ENCODE results near the gene S100A8. TPM values are rescaled to one million over a fixed set of nuclear protein-coding genes. Genes with fewer than 3 reads are reported as not detected.
A peak's percentile ranks its signal among the peaks of the same experiment; 100 is the strongest.

S100A8 gene
- total and polyA plus RNA-seq, 4 donors = 38.4 to 99.3 (median 41.9) TPM

DNA sequence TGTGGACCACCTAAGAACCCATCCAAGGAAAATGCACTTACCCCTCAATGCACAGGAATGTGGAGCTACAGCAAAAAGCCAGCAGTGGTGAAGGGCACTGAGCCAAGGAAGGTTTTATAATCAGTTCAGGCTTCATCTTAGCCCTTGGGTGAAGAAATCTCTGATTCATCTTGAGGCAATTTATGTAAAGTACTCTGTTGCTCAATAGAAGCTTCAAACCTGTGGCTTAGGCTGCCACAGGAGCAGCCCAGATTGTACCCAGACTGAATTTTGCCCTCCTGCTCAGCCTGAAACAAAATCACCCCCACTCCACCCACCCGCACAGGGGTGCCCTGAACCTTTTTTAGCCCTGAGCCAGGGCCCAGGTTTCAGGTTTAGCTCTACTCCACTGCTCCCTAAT is 15.4 kb downstream of the S100A8 start, which contains the start of gene S100A12:
TSS of gene S100A12 (minus strand) at position 111 of the 400 bp plus-strand sequence. CDS start 1,029 bp downstream, outside the sequence.
- no peak for TF ChIP-seq JUND (IDR thresholded peaks at IDR 0.05)
- no peak for TF ChIP-seq YY1 (IDR thresholded peaks at IDR 0.05)
- no peak for TF ChIP-seq FOXA2 (IDR thresholded peaks at IDR 0.05)
- no peak for TF ChIP-seq HNF4A (conservative IDR thresholded peaks at IDR 0.05)
- TF ChIP-seq HNF4G (IDR thresholded peaks at IDR 0.05) = no peak
- TF ChIP-seq FOXA1 (IDR thresholded peaks at IDR 0.05) = no peak
- no peak for TF ChIP-seq NR2F2 (IDR thresholded peaks at IDR 0.05)
- TF ChIP-seq, protein P1, sequence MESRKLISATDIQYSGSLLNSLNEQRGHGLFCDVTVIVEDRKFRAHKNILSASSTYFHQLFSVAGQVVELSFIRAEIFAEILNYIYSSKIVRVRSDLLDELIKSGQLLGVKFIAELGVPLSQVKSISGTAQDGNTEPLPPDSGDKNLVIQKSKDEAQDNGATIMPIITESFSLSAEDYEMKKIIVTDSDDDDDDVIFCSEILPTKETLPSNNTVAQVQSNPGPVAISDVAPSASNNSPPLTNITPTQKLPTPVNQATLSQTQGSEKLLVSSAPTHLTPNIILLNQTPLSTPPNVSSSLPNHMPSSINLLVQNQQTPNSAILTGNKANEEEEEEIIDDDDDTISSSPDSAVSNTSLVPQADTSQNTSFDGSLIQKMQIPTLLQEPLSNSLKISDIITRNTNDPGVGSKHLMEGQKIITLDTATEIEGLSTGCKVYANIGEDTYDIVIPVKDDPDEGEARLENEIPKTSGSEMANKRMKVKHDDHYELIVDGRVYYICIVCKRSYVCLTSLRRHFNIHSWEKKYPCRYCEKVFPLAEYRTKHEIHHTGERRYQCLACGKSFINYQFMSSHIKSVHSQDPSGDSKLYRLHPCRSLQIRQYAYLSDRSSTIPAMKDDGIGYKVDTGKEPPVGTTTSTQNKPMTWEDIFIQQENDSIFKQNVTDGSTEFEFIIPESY (IDR thresholded peaks at IDR 0.05) = no peak
- no peak for TF ChIP-seq EGR1 (IDR thresholded peaks at IDR 0.05; ENCODE audit: low read depth in 2 of 2)
- TF ChIP-seq, protein P2, sequence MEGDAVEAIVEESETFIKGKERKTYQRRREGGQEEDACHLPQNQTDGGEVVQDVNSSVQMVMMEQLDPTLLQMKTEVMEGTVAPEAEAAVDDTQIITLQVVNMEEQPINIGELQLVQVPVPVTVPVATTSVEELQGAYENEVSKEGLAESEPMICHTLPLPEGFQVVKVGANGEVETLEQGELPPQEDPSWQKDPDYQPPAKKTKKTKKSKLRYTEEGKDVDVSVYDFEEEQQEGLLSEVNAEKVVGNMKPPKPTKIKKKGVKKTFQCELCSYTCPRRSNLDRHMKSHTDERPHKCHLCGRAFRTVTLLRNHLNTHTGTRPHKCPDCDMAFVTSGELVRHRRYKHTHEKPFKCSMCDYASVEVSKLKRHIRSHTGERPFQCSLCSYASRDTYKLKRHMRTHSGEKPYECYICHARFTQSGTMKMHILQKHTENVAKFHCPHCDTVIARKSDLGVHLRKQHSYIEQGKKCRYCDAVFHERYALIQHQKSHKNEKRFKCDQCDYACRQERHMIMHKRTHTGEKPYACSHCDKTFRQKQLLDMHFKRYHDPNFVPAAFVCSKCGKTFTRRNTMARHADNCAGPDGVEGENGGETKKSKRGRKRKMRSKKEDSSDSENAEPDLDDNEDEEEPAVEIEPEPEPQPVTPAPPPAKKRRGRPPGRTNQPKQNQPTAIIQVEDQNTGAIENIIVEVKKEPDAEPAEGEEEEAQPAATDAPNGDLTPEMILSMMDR (IDR thresholded peaks at IDR 0.05; ENCODE audit: low read depth, low read length, missing input control) = no peak
- TF ChIP-seq, protein P3, sequence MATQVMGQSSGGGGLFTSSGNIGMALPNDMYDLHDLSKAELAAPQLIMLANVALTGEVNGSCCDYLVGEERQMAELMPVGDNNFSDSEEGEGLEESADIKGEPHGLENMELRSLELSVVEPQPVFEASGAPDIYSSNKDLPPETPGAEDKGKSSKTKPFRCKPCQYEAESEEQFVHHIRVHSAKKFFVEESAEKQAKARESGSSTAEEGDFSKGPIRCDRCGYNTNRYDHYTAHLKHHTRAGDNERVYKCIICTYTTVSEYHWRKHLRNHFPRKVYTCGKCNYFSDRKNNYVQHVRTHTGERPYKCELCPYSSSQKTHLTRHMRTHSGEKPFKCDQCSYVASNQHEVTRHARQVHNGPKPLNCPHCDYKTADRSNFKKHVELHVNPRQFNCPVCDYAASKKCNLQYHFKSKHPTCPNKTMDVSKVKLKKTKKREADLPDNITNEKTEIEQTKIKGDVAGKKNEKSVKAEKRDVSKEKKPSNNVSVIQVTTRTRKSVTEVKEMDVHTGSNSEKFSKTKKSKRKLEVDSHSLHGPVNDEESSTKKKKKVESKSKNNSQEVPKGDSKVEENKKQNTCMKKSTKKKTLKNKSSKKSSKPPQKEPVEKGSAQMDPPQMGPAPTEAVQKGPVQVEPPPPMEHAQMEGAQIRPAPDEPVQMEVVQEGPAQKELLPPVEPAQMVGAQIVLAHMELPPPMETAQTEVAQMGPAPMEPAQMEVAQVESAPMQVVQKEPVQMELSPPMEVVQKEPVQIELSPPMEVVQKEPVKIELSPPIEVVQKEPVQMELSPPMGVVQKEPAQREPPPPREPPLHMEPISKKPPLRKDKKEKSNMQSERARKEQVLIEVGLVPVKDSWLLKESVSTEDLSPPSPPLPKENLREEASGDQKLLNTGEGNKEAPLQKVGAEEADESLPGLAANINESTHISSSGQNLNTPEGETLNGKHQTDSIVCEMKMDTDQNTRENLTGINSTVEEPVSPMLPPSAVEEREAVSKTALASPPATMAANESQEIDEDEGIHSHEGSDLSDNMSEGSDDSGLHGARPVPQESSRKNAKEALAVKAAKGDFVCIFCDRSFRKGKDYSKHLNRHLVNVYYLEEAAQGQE (IDR thresholded peaks at IDR 0.05) = no peak
- TF ChIP-seq TAF1 (conservative IDR thresholded peaks at IDR 0.05) = no peak
- TF ChIP-seq SP1 (IDR thresholded peaks at IDR 0.05) = no peak
- TF ChIP-seq, protein P4, sequence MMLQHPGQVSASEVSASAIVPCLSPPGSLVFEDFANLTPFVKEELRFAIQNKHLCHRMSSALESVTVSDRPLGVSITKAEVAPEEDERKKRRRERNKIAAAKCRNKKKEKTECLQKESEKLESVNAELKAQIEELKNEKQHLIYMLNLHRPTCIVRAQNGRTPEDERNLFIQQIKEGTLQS (IDR thresholded peaks at IDR 0.05) = no peak
- TF ChIP-seq GABPA (IDR thresholded peaks at IDR 0.05 in 1 of 2, conservative IDR thresholded peaks at IDR 0.05 in 1 of 2) = no peak
- no peaks in the 10 kb centered on the region for H3K36me3 ChIP-seq (ENCODE audit: control insufficient read depth in 4 of 4, insufficient read depth in 3 of 4, low read depth in 1 of 4, low read length in 3 of 4)
- H3K27me3 ChIP-seq (ENCODE audit: control insufficient read depth in 4 of 4, insufficient read depth in 4 of 4, low read length in 3 of 4) = peaks cover 0 to 4% (median 1%) of the 10 kb centered on the region in 4 donors
- peak within 1 kb of the TSS in 1 of 2 donors; percentile 50 for H3K27ac ChIP-seq (ENCODE audit: low read depth in 1 of 2, low read length in 2 of 2)
- H3K4me1 ChIP-seq (ENCODE audit: control insufficient read depth in 4 of 4, insufficient read depth in 4 of 4, low read length in 3 of 4) = no peaks in the 10 kb centered on the region
- 81% methylated on average over 1 of the region's 1 CpG for WGBS
- no peak for DNase-seq (ENCODE audit: low spot score)
- H3K9me3 ChIP-seq (ENCODE audit: control insufficient read depth in 4 of 4, low read length in 3 of 4) = peaks cover 0 to 2% (median under 1%) of the 10 kb centered on the region in 4 donors
- H3K4me3 ChIP-seq (ENCODE audit: low read depth in 1 of 3, low read length in 3 of 3) = no peak within 1 kb of the TSS
- no peak within 1 kb of the TSS for H3K9ac ChIP-seq (ENCODE audit: low read depth in 1 of 2, low read length in 2 of 2)

DNA sequence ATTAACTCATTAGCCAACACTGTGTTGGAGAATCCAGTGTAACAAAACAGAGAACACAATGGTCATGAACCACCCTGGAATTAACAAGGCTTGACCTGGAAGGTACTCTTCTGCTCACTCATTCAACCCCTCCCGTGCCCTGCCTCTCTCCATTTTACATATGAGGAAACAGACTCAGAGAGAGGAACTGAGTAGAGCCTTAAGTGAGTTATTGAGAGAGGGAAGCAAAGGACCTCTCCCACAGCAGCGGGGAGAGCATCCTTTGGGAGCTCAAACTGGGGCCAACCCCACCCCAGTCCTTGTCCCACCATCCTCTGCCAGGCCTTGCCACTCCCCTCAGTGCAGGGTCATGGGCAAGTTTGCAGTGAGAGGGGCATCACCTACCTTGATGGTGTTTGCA is 16.8 kb downstream of the S100A8 start:
- 60% methylated on average over 2 of the region's 2 CpGs for WGBS
- H3K9ac ChIP-seq (ENCODE audit: low read depth in 1 of 2, low read length in 2 of 2) = no peak overlapping the region
- H3K36me3 ChIP-seq (ENCODE audit: control insufficient read depth in 4 of 4, insufficient read depth in 3 of 4, low read depth in 1 of 4, low read length in 3 of 4) = no peaks in the 10 kb centered on the region
- no peaks in the 10 kb centered on the region for H3K4me1 ChIP-seq (ENCODE audit: control insufficient read depth in 4 of 4, insufficient read depth in 4 of 4, low read length in 3 of 4)
- no peak overlapping the region for H3K4me3 ChIP-seq (ENCODE audit: low read depth in 1 of 3, low read length in 3 of 3)
- H3K27ac ChIP-seq (ENCODE audit: low read depth in 1 of 2, low read length in 2 of 2) = peak overlapping the region in 1 of 2 donors; percentile 50
- peaks cover 0 to 3% (median 1%) of the 10 kb centered on the region in 4 donors for H3K27me3 ChIP-seq (ENCODE audit: control insufficient read depth in 4 of 4, insufficient read depth in 4 of 4, low read length in 3 of 4)
- no peaks in the 10 kb centered on the region for H3K9me3 ChIP-seq (ENCODE audit: control insufficient read depth in 4 of 4, low read length in 3 of 4)
- no peak for DNase-seq (ENCODE audit: low spot score)
- TF ChIP-seq RXRA (IDR thresholded peaks at IDR 0.05) = no peak
- TF ChIP-seq, protein P2 (IDR thresholded peaks at IDR 0.05; ENCODE audit: low read depth, low read length, missing input control) = no peak
- TF ChIP-seq JUND (IDR thresholded peaks at IDR 0.05) = no peak
- TF ChIP-seq, protein P5, sequence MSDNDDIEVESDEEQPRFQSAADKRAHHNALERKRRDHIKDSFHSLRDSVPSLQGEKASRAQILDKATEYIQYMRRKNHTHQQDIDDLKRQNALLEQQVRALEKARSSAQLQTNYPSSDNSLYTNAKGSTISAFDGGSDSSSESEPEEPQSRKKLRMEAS (IDR thresholded peaks at IDR 0.05) = no peak
- TF ChIP-seq, protein P3 (IDR thresholded peaks at IDR 0.05) = no peak
- TF ChIP-seq TAF1 (conservative IDR thresholded peaks at IDR 0.05) = no peak
- no peak for TF ChIP-seq HNF4A (conservative IDR thresholded peaks at IDR 0.05)
- TF ChIP-seq NR2F2 (IDR thresholded peaks at IDR 0.05) = no peak

Measured in liver (tissue), 9 donors.